K562 (cell line): ENCODE results near the gene RTBDN. TPM values are rescaled to one million over a fixed set of nuclear protein-coding genes. Genes with fewer than 3 reads are reported as not detected.

Experiments
- ATAC-seq: fragments of 200-7000 bp; cut with Tn5 transposase; 3 replicates; pipeline ENCODE4 v1.9.1; 2020; ENCODE audit warnings: moderate library complexity
- BruUV-seq: library from RNA; stranded (reverse); fragments of 400-500 nt; replicated peaks from 2 replicates; lab custom pipeline; 2021; lab: Mats Ljungman, UMichigan
- CTCF ChIA-PET: fragments of 300-600 bp; formaldehyde crosslinking; extraction: SDS; loops from one replicate; lab custom pipeline; 2021; ENCODE audit warnings: low intra/inter-chr PET ratio; lab: Yijun Ruan, JAX
- POLR2A ChIA-PET: fragments of 300-600, 350-650 bp; sonication (Branson Sonifier 250); formaldehyde crosslinking; extraction: SDS; loops from one replicate; lab custom pipeline; 2021; ENCODE audit warnings: antibody characterized with exemption, inconsistent platforms; lab: Yijun Ruan, JAX
- DNase-seq, 4 experiments: peaks; one replicate each; pipeline versions ENCODE4 v3.0.0 to v3.0.0-alpha.2; 2011 to 2018; ENCODE audit warnings: low spot score in 3 of 4, mixed read lengths in 3 of 4; ENCODE audit errors: extremely low read depth in 1 of 4
- FAIRE-seq: peaks from 2 replicates; lab custom pipeline; 2011; peaks lifted over from hg19 to GRCh38; lab: Jason Lieb, UNC
- H2AFZ ChIP-seq: 2 replicates; pipeline ENCODE4 v1.6.0; 2011; ENCODE audit warnings: low read depth, low read length, control low read depth, inconsistent platforms
- H3K27ac ChIP-seq: fragments of 200-600 bp; 3 replicates; pipeline ENCODE4 v1.8.0; 2011; ENCODE audit warnings: low read depth, mild to moderate bottlenecking, control low read depth, inconsistent platforms, low read length, moderate library complexity, mixed read lengths; ENCODE audit errors: extremely low read depth
- H3K27me3 ChIP-seq, 2 experiments: fragments of 300-600 bp in 1 of 2; 2 replicates in 1 of 2; 3 replicates in 1 of 2; pipeline versions ENCODE4 v1.6.0 to v1.8.0; 2011; ENCODE audit warnings: inconsistent platforms in 2 of 2, low read length in 2 of 2, mild to moderate bottlenecking in 1 of 2, mixed read lengths in 1 of 2, moderate library complexity in 1 of 2; ENCODE audit not compliant: control insufficient read depth in 2 of 2, insufficient read depth in 2 of 2
- H3K36me3 ChIP-seq: fragments of 300-600 bp; 3 replicates; pipeline ENCODE4 v1.8.0; 2011; ENCODE audit warnings: mild to moderate bottlenecking, low read length, inconsistent platforms; ENCODE audit not compliant: control insufficient read depth, insufficient read depth
- H3K4me1 ChIP-seq, 2 experiments: fragments of 200-600 bp in 1 of 2; replicated peaks in 1 of 2; 2 replicates in 1 of 2; 3 replicates in 1 of 2; pipeline versions ENCODE4 v1.5.1 to v1.8.0; 2011; ENCODE audit warnings: inconsistent platforms in 2 of 2, low read length in 2 of 2, mild to moderate bottlenecking in 1 of 2, mixed read lengths in 1 of 2, moderate library complexity in 1 of 2; ENCODE audit not compliant: control insufficient read depth in 2 of 2, insufficient read depth in 2 of 2
- H3K4me2 ChIP-seq: 2 replicates; pipeline ENCODE4 v1.6.1; 2011; ENCODE audit warnings: low read length, control low read depth, inconsistent platforms, mixed read lengths; ENCODE audit not compliant: insufficient read depth
- H3K4me3 ChIP-seq: fragments of 200-600 bp; sonication (generic), shearing (Covaris generic); 2 replicates; pipeline ENCODE4 v1.5.1; 2016; ENCODE audit warnings: control low read depth, inconsistent platforms
- H3K79me2 ChIP-seq: fragments of 200-600 bp; 3 replicates; pipeline ENCODE4 v1.8.0; 2011; ENCODE audit warnings: low read length, inconsistent platforms; ENCODE audit not compliant: control insufficient read depth, insufficient read depth
- H3K9ac ChIP-seq, 2 experiments: 2 replicates each; pipeline versions ENCODE4 v1.6.0 to v1.6.1; 2011; ENCODE audit warnings: low read depth in 2 of 2, low read length in 2 of 2, control low read depth in 1 of 2, inconsistent platforms in 1 of 2, mild to moderate bottlenecking in 1 of 2, mixed read lengths in 1 of 2; ENCODE audit not compliant: insufficient read depth in 1 of 2
- H3K9me1 ChIP-seq: one replicate; pipeline ENCODE4 v1.6.0; 2011; ENCODE audit warnings: inconsistent platforms, mild to moderate bottlenecking, low read length, moderate library complexity; ENCODE audit not compliant: control insufficient read depth, insufficient read depth
- H3K9me3 ChIP-seq: replicated peaks from 2 replicates; pipeline ENCODE4 v1.5.1; 2011; ENCODE audit warnings: low read depth, low read length, inconsistent platforms; ENCODE audit not compliant: control insufficient read depth, insufficient read depth
- H4K20me1 ChIP-seq: replicated peaks from 2 replicates; pipeline ENCODE4 v1.6.1; 2011; ENCODE audit warnings: low read length, inconsistent platforms, mixed read lengths; ENCODE audit not compliant: control insufficient read depth, insufficient read depth
- ARID1B ChIP-seq: fragments of 450-650 bp; IDR thresholded peaks from 2 replicates; pipeline ENCODE4 v1.6.1; 2016; ENCODE audit warnings: antibody characterized with exemption, mild to moderate bottlenecking, inconsistent platforms
- CBFA2T3 ChIP-seq: fragments of 450-650 bp; IDR thresholded peaks from 2 replicates; pipeline ENCODE4 v1.6.1; 2017
- CREB1 ChIP-seq, 2 experiments: sonication (generic) in 1 of 2; formaldehyde crosslinking in 1 of 2; IDR thresholded peaks; 2 replicates each; pipeline versions ENCODE4 v1.6.1 to v1.8.0; 2012 to 2022; ENCODE audit warnings: inconsistent platforms in 1 of 2, mild to moderate bottlenecking in 1 of 2, missing genetic modification reagents in 1 of 2, moderate library complexity in 1 of 2
- DPF2 ChIP-seq: fragments of 450-650 bp; IDR thresholded peaks from 2 replicates; pipeline ENCODE4 v1.6.1; 2016
- GATAD2A ChIP-seq: fragments of 450-650 bp; IDR thresholded peaks from 2 replicates; pipeline ENCODE4 v1.6.1; 2017
- GTF2F1 ChIP-seq: IDR thresholded peaks from 2 replicates; pipeline ENCODE4 v1.6.1; 2011; ENCODE audit warnings: low read depth, low read length, improper control_type of control experiment
- IRF2 ChIP-seq: sonication (generic); formaldehyde crosslinking; IDR thresholded peaks from 2 replicates; pipeline ENCODE4 v1.8.1; 2022; ENCODE audit warnings: mild to moderate bottlenecking, missing genetic modification reagents
- KDM1A ChIP-seq, 2 experiments: fragments of 450-650 bp; IDR thresholded peaks; 2 replicates each; pipeline ENCODE4 v1.6.1; 2016; ENCODE audit warnings: mild to moderate bottlenecking in 2 of 2
- KLF10 ChIP-seq: fragments of 250-450 bp; sonication (Bioruptor Pico); IDR thresholded peaks from 2 replicates; pipeline ENCODE4 v1.6.1; 2021; ENCODE audit warnings: matching md5 sums
- KLF13 ChIP-seq: fragments of 450-650 bp; IDR thresholded peaks from 2 replicates; pipeline ENCODE4 v1.6.1; 2016; ENCODE audit warnings: missing genetic modification characterization, low read depth, mild to moderate bottlenecking, missing compliant biosample characterization, moderate library complexity, borderline replicate concordance
- MTA1 ChIP-seq: fragments of 450-650 bp; IDR thresholded peaks from 2 replicates; pipeline ENCODE4 v1.6.1; 2017; ENCODE audit warnings: borderline replicate concordance
- SAFB2 ChIP-seq: fragments of 200-400 bp; formaldehyde crosslinking; IDR thresholded peaks from 2 replicates; pipeline ENCODE4 v1.6.1; 2018; ENCODE audit warnings: borderline replicate concordance, low read length, low read depth, moderate library complexity; ENCODE audit not compliant: severe bottlenecking
- SIN3B ChIP-seq: fragments of 450-650 bp; IDR thresholded peaks from 2 replicates; pipeline ENCODE4 v1.6.1; 2017; ENCODE audit warnings: low read depth, mild to moderate bottlenecking, moderate library complexity
- SPI1 ChIP-seq: IDR thresholded peaks from 2 replicates; pipeline ENCODE4 v1.6.1; 2011; ENCODE audit warnings: low read depth, low read length, control low read depth, borderline replicate concordance
- TAL1 ChIP-seq: fragments of 450-650 bp; IDR thresholded peaks from 2 replicates; pipeline ENCODE4 v1.6.1; 2016; ENCODE audit warnings: mild to moderate bottlenecking
- ZNF140 ChIP-seq: fragments of 250-450 bp; sonication (Bioruptor Pico); IDR thresholded peaks from 2 replicates; pipeline ENCODE4 v1.8.0; 2021; ENCODE audit warnings: moderate library complexity, mild to moderate bottlenecking, inconsistent platforms
- ZNF253 ChIP-seq: fragments of 250-450 bp; sonication (Bioruptor Pico); conservative IDR thresholded peaks from 2 replicates; pipeline ENCODE4 v1.6.1; 2021; ENCODE audit warnings: mild to moderate bottlenecking
- ZNF384 ChIP-seq: IDR thresholded peaks from 2 replicates; pipeline ENCODE4 v1.6.1; 2012; ENCODE audit warnings: low read depth, low read length, improper control_type of control experiment
- whole genome bisulfite sequencing: fragments of 100-300 bp; shearing (Covaris generic); methylation state at CpG from one replicate; pipeline ENCODE4 v1.1.6; 2016; ENCODE audit warnings: low coverage, mixed read lengths; ENCODE audit not compliant: insufficient coverage; ENCODE audit errors: missing lambda C conversion rate; 5-methylcytosine and 5-hydroxymethylcytosine counted together
- in situ Hi-C: fragments of 300-500 bp; cut with MboI; formaldehyde crosslinking; loops from 4 replicates; pipeline ENCODE4 v1.15.0; 2018; ENCODE audit warnings: inconsistent platforms, mixed read lengths
- intact Hi-C: fragments of 100-400 bp; cut with micrococcal nuclease; formaldehyde crosslinking; loops from 2 replicates; pipeline ENCODE4 v1.14.2; 2022
- polyA plus RNA-seq, 8 experiments: library from polyadenylated mRNA; depleted of rRNA in 4 of 8; stranded (reverse) in 5 of 8; unstranded in 3 of 8; fragments of >200 nt; fragmentation: Nextera tagmentation in 2 of 8; fragmentation: Illumina TruSeq in 1 of 8; extraction: Ambion mirVana in 2 of 8; extraction: Trizol in 1 of 8; gene quantifications; 2 replicates each; pipeline versions ENCODE4 v1.2.1 to v1.2.3, GENCODE V29; 2011 to 2014; ENCODE audit warnings: inconsistent platforms in 1 of 8, missing spikeins in 1 of 8
- total RNA-seq, 7 experiments: library from RNA; depleted of rRNA in 6 of 7; stranded (reverse); fragments of >200 nt in 6 of 7; fragmentation: Illumina TruSeq in 2 of 7; extraction: Trizol in 2 of 7; gene quantifications; 2 replicates each; pipeline versions ENCODE4 v1.2.1 to v1.2.3, GENCODE V29; 2011 to 2021; ENCODE audit warnings: low replicate concordance in 1 of 7
- TF ChIP-seq, protein P1 (sequence below), 2 experiments: fragments of 200-800 bp in 1 of 2; sonication (Bioruptor generic) in 1 of 2; sonication (generic) in 1 of 2; formaldehyde crosslinking in 1 of 2; IDR thresholded peaks in 1 of 2; conservative IDR thresholded peaks in 1 of 2; 2 replicates each; pipeline versions ENCODE4 v1.5.0 to v1.6.1; 2016 to 2020; ENCODE audit warnings: missing compliant biosample characterization in 1 of 2, missing genetic modification characterization in 1 of 2, missing genetic modification reagents in 1 of 2
- TF ChIP-seq, protein P2 (sequence below): fragments of 450-650 bp; IDR thresholded peaks from 2 replicates; pipeline ENCODE4 v1.6.1; 2014; ENCODE audit warnings: low read depth, mild to moderate bottlenecking, moderate library complexity, borderline replicate concordance
- TF ChIP-seq, protein P3 (sequence below): fragments of 450-650 bp; formaldehyde crosslinking; IDR thresholded peaks from 2 replicates; pipeline ENCODE4 v1.4.0; 2020; ENCODE audit warnings: mild to moderate bottlenecking, moderate library complexity

The RTBDN gene
- total and polyA plus RNA-seq, 9 of the 15 experiments (the other 6 are each of a cell fraction or from before 2014, with no cell fraction given), result 0.20 to 2.3 (median 0.72) TPM; not detected in 1

DNA sequence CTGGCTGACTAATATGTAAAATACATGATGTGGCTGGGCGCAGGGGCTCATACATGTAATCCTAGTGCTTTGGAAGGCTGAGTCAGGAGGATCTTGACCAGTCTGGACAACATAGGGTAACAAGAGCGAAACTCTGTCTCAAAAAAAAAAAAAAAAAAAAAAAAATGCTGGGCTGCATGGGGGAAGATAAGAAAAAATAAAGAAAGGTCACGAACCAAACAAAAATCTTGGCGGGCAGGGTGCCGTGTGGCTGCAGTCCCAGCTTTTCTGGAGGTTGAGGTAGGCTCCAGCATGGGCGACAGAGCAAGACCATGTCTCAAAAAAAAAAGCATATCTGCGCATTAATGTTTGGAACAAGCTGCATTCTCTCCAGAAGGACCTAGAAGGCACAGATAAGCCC, 19.3 kb downstream of the RTBDN start:
- intact Hi-C loops, result no loop called here
- H3K27ac ChIP-seq, result no peak overlapping the region
- no peak overlapping the region for H3K4me2 ChIP-seq
- no peaks in the 10 kb centered on the region for H4K20me1 ChIP-seq
- in situ Hi-C loops, result no loop called here
- H3K36me3 ChIP-seq, result peaks cover 33% of the 10 kb centered on the region; the same call in 2 of the 3 replicates
- peak overlapping the region in 1 of 2 experiments; percentile 31; a peak in 1 of 4 replicates for H3K9ac ChIP-seq
- ChIA-PET POLR2A (interaction anchor here (0.9 to 2.8 kb wide), 3 partner anchors 9 to 19 kb away, joined by 3 to 9 read pairs (median 4); partner anchors contain the start of gene RNASEH2A), CTCF (no interaction called here)
- no peaks in the 10 kb centered on the region for H3K27me3 ChIP-seq
- peak; percentile 64 for ATAC-seq
- H3K9me1 ChIP-seq, result no peaks in the 10 kb centered on the region
- BruUV-seq, result no TSS peak
- H3K4me3 ChIP-seq, result no peak overlapping the region
- DNase-seq, result no peak
- H3K9me3 ChIP-seq, result no peaks in the 10 kb centered on the region
- H3K79me2 ChIP-seq, result no peaks in the 10 kb centered on the region
- H3K4me1 ChIP-seq, result peaks cover 2 to 11% of the 10 kb centered on the region in 2 experiments; a peak in 1 of 5 replicates
- no peak overlapping the region for H2AFZ ChIP-seq
- WGBS, result 28% methylated on average over 6 of the region's 7 CpGs
- FAIRE-seq, result no peak
- TF ChIP-seq ZNF140 (CRISPR knock-in tag) (no peak), DPF2 (0 out of 2 replicates have a peak, but pooled peaks have one; percentile 40), GTF2F1 (no peak), SPI1 (no peak), IRF2 (CRISPR knock-in tag) (no peak), KDM1A (IDR thresholded peaks at IDR 0.05) (0 out of 4 replicates have a peak, but pooled peaks of 1 of the 2 experiments have one; percentile 12), TAL1 (peak; percentile 29; the same call in 1 of the 2 replicates), SIN3B (no peak), SAFB2 (no peak), ARID1B (peak; percentile 44), GATAD2A (no peak), CREB1 (IDR thresholded peaks at IDR 0.05) (no peak), CREB1 (CRISPR knock-in tag; IDR thresholded peaks at IDR 0.05) (no peak), ZNF253 (no peak), KLF10 (CRISPR knock-in tag) (no peak), ZNF384 (peak; percentile 80), MTA1 (no peak), CBFA2T3 (peak; percentile 75), KLF13 (tag) (no peak)
- TF ChIP-seq, protein P1, sequence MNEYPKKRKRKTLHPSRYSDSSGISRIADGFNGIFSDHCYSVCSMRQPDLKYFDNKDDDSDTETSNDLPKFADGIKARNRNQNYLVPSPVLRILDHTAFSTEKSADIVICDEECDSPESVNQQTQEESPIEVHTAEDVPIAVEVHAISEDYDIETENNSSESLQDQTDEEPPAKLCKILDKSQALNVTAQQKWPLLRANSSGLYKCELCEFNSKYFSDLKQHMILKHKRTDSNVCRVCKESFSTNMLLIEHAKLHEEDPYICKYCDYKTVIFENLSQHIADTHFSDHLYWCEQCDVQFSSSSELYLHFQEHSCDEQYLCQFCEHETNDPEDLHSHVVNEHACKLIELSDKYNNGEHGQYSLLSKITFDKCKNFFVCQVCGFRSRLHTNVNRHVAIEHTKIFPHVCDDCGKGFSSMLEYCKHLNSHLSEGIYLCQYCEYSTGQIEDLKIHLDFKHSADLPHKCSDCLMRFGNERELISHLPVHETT (CRISPR knock-in tag; conservative IDR thresholded peaks at IDR 0.05 in 1 of 2, IDR thresholded peaks at IDR 0.05 in 1 of 2), result no peak
- TF ChIP-seq, protein P2, sequence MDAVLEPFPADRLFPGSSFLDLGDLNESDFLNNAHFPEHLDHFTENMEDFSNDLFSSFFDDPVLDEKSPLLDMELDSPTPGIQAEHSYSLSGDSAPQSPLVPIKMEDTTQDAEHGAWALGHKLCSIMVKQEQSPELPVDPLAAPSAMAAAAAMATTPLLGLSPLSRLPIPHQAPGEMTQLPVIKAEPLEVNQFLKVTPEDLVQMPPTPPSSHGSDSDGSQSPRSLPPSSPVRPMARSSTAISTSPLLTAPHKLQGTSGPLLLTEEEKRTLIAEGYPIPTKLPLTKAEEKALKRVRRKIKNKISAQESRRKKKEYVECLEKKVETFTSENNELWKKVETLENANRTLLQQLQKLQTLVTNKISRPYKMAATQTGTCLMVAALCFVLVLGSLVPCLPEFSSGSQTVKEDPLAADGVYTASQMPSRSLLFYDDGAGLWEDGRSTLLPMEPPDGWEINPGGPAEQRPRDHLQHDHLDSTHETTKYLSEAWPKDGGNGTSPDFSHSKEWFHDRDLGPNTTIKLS, result no peak
- TF ChIP-seq, protein P3, sequence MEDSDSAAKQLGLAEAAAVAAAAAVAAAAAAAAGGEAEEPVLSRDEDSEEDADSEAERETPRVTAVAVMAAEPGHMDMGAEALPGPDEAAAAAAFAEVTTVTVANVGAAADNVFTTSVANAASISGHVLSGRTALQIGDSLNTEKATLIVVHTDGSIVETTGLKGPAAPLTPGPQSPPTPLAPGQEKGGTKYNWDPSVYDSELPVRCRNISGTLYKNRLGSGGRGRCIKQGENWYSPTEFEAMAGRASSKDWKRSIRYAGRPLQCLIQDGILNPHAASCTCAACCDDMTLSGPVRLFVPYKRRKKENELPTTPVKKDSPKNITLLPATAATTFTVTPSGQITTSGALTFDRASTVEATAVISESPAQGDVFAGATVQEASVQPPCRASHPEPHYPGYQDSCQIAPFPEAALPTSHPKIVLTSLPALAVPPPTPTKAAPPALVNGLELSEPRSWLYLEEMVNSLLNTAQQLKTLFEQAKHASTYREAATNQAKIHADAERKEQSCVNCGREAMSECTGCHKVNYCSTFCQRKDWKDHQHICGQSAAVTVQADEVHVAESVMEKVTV (CRISPR knock-in tag), result no peak
